ENCODE data around the gene MAP3K1.

The MAP3K1 gene

DNA sequence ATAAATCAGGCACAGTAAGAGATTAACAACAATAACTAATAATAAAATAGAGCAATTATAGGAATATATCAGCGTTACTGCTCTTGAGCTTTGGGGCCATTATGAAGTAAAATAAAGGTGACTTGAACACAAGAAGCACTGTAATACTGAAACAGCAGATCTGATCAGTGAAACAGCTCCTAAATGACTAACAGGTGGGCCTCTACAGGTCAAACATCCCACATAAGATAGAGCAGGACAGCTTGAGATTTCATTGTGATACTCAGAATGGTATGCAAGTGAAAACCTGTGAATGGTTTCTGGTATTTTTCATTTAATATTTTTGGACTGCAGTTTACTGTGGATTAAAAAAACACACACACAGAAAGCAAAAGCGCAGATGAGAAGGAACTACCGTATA is 24.0 kb upstream of the MAP3K1 start:
- Histone ChIP-seq H3K9me3 (ENCODE audit: low read depth, low read length) (no peaks in the 10 kb centered on the region), H3K27ac (no peak overlapping the region), H3K4me3 (no peak overlapping the region), H3K9ac (ENCODE audit: insufficient read length) (no peak overlapping the region), H3K36me3 (ENCODE audit: insufficient read depth, low read length) (no peaks in the 10 kb centered on the region)
- TF ChIP-seq POLR2AphosphoS5 (IDR thresholded peaks at IDR 0.05; ENCODE audit: borderline replicate concordance, low read depth, low read length) (no peak), FOXP2 (optimal IDR thresholded peaks at IDR 0.05; ENCODE audit: control extremely low read depth, extremely low read length, insufficient read depth) (no peak), EZH2 (IDR thresholded peaks at IDR 0.05) (no peak)
- DNase-seq (ENCODE audit: low read depth, low spot score) = no peak

DNA sequence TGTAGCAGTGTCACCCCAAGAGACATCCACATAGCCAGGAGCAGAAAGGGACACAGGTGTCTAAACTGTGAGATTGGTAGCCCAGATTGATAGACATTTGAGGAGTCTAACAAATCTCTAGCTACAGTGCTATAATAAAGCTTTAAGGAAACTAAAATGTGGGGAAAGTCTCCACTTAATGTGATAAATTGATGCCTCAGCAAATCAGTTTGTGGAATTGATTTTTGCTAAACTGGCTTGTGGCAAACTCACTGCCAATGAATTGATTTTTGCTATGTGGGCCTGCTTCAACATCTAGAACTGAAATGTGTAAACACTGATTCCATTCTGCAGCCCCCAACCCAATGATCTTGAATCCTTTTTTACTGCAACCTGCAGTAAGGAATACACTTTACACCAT is 16.8 kb upstream of the MAP3K1 start:
- no peak for DNase-seq (ENCODE audit: low read depth, low spot score)
- no peak overlapping the region for H3K9ac ChIP-seq (ENCODE audit: insufficient read length)
- no peaks in the 10 kb centered on the region for H3K36me3 ChIP-seq (ENCODE audit: insufficient read depth, low read length)
- no peak overlapping the region for H3K27ac ChIP-seq
- no peaks in the 10 kb centered on the region for H3K9me3 ChIP-seq (ENCODE audit: low read depth, low read length)
- no peak overlapping the region for H3K4me3 ChIP-seq
- no peak for TF ChIP-seq POLR2AphosphoS5 (IDR thresholded peaks at IDR 0.05; ENCODE audit: borderline replicate concordance, low read depth, low read length)
- TF ChIP-seq FOXP2 (optimal IDR thresholded peaks at IDR 0.05; ENCODE audit: control extremely low read depth, extremely low read length, insufficient read depth) = no peak
- no peak for TF ChIP-seq EZH2 (IDR thresholded peaks at IDR 0.05)

DNA sequence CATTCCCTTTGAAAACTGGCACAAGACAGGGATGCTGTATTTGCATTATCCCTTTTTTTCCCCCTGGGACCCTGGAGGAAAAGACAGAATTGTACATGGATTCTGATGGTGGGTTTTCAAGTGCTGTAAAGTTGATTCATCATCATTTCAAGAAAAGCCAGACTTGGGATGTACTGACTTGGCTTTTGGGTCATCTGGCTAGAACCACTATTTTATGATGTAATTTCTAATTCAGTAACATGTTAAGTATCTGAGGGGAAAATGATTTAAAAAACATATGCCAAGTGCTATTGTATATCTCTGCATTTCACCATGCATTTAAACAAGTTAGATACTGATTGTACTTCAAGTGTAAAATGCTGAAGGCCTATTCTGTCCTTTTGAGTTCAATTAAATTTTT is 15.2 kb upstream of the MAP3K1 start:
- DNase-seq (ENCODE audit: low read depth, low spot score) = no peak
- Histone ChIP-seq H3K4me3 (no peak overlapping the region), H3K27ac (no peak overlapping the region), H3K9me3 (ENCODE audit: low read depth, low read length) (no peaks in the 10 kb centered on the region), H3K9ac (ENCODE audit: insufficient read length) (no peak overlapping the region), H3K36me3 (ENCODE audit: insufficient read depth, low read length) (no peaks in the 10 kb centered on the region)
- TF ChIP-seq POLR2AphosphoS5 (IDR thresholded peaks at IDR 0.05; ENCODE audit: borderline replicate concordance, low read depth, low read length) (no peak), FOXP2 (optimal IDR thresholded peaks at IDR 0.05; ENCODE audit: control extremely low read depth, extremely low read length, insufficient read depth) (no peak), EZH2 (IDR thresholded peaks at IDR 0.05) (no peak)

DNA sequence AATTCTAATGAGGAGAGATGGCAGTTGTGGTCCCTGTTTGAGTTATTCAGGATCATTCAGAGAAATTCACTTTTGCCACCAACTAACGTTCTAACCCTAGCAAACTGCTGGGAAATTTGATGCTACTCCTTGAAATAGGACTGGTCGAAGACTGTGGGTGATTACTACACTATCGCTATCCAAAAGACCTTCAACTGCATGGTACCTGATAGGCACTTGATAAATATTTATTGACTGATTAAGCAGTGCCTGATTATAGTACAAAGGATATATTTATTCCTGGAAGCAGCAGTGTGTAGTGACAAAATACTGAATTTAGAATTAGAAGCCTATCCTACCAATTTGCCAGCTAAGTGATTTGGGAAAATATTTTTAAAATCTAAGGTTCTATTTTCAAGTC is 14.1 kb upstream of the MAP3K1 start:
- Histone ChIP-seq H3K9me3 (ENCODE audit: low read depth, low read length) (no peaks in the 10 kb centered on the region), H3K4me3 (no peak overlapping the region), H3K27ac (no peak overlapping the region), H3K9ac (ENCODE audit: insufficient read length) (no peak overlapping the region), H3K36me3 (ENCODE audit: insufficient read depth, low read length) (no peaks in the 10 kb centered on the region)
- DNase-seq (ENCODE audit: low read depth, low spot score) = no peak
- no peak for TF ChIP-seq POLR2AphosphoS5 (IDR thresholded peaks at IDR 0.05; ENCODE audit: borderline replicate concordance, low read depth, low read length)
- no peak for TF ChIP-seq EZH2 (IDR thresholded peaks at IDR 0.05)
- no peak for TF ChIP-seq FOXP2 (optimal IDR thresholded peaks at IDR 0.05; ENCODE audit: control extremely low read depth, extremely low read length, insufficient read depth)

DNA sequence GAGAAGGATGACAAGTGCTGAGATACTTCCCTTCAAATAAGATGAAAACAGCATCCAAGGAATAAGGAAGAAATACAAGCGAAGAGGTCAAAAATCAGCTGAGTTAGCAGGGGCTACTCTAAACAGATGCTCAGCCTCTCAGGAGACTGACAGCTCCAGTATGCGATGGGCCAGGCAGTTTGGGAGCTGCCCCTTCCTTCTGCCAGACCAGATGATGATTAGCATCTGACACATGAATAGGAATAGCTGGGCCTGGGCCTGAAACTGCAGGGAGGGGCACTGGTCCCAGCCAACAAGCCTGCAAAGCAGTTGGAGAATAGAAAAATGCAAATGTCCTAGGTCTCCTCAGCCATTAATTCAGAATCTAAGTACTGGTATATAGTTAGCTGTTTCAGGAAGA is 13.1 kb upstream of the MAP3K1 start:
- Histone ChIP-seq H3K9me3 (ENCODE audit: low read depth, low read length) (no peaks in the 10 kb centered on the region), H3K36me3 (ENCODE audit: insufficient read depth, low read length) (no peaks in the 10 kb centered on the region), H3K4me3 (no peak overlapping the region), H3K27ac (no peak overlapping the region), H3K9ac (ENCODE audit: insufficient read length) (no peak overlapping the region)
- DNase-seq (ENCODE audit: low read depth, low spot score) = no peak
- no peak for TF ChIP-seq POLR2AphosphoS5 (IDR thresholded peaks at IDR 0.05; ENCODE audit: borderline replicate concordance, low read depth, low read length)
- no peak for TF ChIP-seq FOXP2 (optimal IDR thresholded peaks at IDR 0.05; ENCODE audit: control extremely low read depth, extremely low read length, insufficient read depth)
- TF ChIP-seq EZH2 (IDR thresholded peaks at IDR 0.05) = no peak

DNA sequence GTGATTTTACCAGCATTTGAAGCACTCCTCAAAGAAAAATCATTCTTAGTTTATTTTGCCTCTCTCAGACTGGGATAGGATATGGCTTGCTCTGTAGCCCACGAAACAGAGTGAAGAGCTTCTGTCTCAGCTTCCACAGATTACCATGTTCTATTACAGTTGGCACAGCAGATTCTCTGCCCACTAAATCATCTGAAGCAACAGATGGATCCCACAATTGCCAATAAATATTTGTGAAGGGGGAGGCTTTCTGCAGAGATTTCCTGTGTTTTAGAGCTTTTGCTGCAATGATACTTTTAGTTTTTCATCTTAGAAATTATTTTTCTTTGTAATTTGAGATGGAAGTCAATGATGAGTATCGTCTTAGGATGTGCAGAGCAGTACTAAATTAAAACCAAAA is 12.3 kb upstream of the MAP3K1 start:
- no peak for TF ChIP-seq FOXP2 (optimal IDR thresholded peaks at IDR 0.05; ENCODE audit: control extremely low read depth, extremely low read length, insufficient read depth)
- TF ChIP-seq POLR2AphosphoS5 (IDR thresholded peaks at IDR 0.05; ENCODE audit: borderline replicate concordance, low read depth, low read length) = no peak
- no peak for TF ChIP-seq EZH2 (IDR thresholded peaks at IDR 0.05)
- no peak overlapping the region for H3K27ac ChIP-seq

DNA sequence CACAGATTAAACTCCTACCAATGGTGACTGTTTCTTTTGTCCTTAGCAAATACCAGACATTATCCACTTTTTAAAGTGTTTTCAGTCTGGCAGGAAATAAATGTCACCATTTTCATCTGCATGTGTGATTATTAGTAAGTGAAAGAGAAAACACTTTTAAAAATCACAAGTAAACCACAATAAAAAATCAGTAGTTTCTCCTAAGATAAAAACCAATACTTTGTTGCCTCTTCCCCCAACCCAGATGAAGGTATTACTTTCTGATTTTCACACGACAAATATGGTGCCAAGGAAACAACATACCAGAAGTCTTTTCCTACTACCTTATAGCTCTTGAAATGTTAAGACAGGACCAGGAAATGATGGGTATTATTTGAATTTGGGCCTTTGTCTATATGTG is 11.5 kb upstream of the MAP3K1 start:
- no peak overlapping the region for H3K9ac ChIP-seq (ENCODE audit: insufficient read length)
- no peaks in the 10 kb centered on the region for H3K36me3 ChIP-seq (ENCODE audit: insufficient read depth, low read length)
- H3K27ac ChIP-seq = no peak overlapping the region
- H3K4me3 ChIP-seq = no peak overlapping the region
- no peak for TF ChIP-seq POLR2AphosphoS5 (IDR thresholded peaks at IDR 0.05; ENCODE audit: borderline replicate concordance, low read depth, low read length)
- no peak for TF ChIP-seq FOXP2 (optimal IDR thresholded peaks at IDR 0.05; ENCODE audit: control extremely low read depth, extremely low read length, insufficient read depth)
- no peak for TF ChIP-seq EZH2 (IDR thresholded peaks at IDR 0.05)
- no peaks in the 10 kb centered on the region for H3K9me3 ChIP-seq (ENCODE audit: low read depth, low read length)
- no peak for DNase-seq (ENCODE audit: low read depth, low spot score)

More for the DNA sequence above, 12.3 kb upstream of the MAP3K1 start:
- H3K36me3 ChIP-seq (ENCODE audit: insufficient read depth, low read length) = no peaks in the 10 kb centered on the region
- no peak overlapping the region for H3K9ac ChIP-seq (ENCODE audit: insufficient read length)
- DNase-seq (ENCODE audit: low read depth, low spot score) = no peak
- H3K4me3 ChIP-seq = no peak overlapping the region
- H3K9me3 ChIP-seq (ENCODE audit: low read depth, low read length) = no peaks in the 10 kb centered on the region

DNA sequence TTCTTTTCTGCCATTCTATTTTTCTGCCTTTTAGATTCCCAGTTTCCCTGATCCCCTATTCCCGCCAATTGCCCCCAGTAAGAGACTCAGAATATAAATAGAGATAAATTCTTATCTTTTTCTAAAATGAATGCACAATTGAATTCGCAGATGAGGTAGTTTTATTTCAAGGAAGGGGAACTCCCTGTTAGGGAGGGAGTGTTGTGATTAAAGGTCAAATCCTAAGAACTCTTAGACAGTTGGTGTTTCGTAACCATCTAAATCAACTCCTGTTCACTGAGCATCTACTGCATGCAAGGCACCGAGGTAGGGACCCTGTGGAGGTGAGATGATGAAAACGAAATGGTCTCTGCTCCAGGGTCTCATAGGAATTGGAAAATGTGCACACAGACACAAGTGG is 7.7 kb upstream of the MAP3K1 start:
- DNase-seq (ENCODE audit: low read depth, low spot score) = no peak
- H3K4me3 ChIP-seq = no peak overlapping the region
- no peaks in the 10 kb centered on the region for H3K36me3 ChIP-seq (ENCODE audit: insufficient read depth, low read length)
- H3K27ac ChIP-seq = no peak overlapping the region
- no peaks in the 10 kb centered on the region for H3K9me3 ChIP-seq (ENCODE audit: low read depth, low read length)
- H3K9ac ChIP-seq (ENCODE audit: insufficient read length) = no peak overlapping the region
- TF ChIP-seq EZH2 (IDR thresholded peaks at IDR 0.05) = no peak
- no peak for TF ChIP-seq FOXP2 (optimal IDR thresholded peaks at IDR 0.05; ENCODE audit: control extremely low read depth, extremely low read length, insufficient read depth)
- TF ChIP-seq POLR2AphosphoS5 (IDR thresholded peaks at IDR 0.05; ENCODE audit: borderline replicate concordance, low read depth, low read length) = no peak

DNA sequence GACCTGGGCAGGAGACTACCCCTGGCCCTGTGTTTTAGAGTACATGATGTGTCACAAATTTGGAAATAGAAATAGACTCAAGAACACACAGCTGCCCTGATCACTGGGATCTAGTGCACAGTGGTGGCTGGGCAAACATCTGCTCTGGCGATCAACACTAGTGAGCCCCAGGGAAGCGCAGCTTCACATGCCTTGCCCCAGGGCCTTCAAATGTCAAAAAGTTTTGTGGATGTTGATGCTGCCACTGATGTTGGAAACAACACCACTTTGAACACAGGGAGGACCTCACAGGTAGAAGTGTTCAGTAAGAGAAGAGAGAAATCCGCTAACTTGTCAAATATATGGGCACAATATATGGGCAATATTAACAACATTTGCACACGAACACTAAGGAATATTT is 7.1 kb upstream of the MAP3K1 start:
- Histone ChIP-seq H3K36me3 (ENCODE audit: insufficient read depth, low read length) (no peaks in the 10 kb centered on the region), H3K9ac (ENCODE audit: insufficient read length) (no peak overlapping the region), H3K27ac (no peak overlapping the region), H3K9me3 (ENCODE audit: low read depth, low read length) (no peaks in the 10 kb centered on the region), H3K4me3 (no peak overlapping the region)
- no peak for DNase-seq (ENCODE audit: low read depth, low spot score)
- TF ChIP-seq EZH2 (IDR thresholded peaks at IDR 0.05) (no peak), FOXP2 (optimal IDR thresholded peaks at IDR 0.05; ENCODE audit: control extremely low read depth, extremely low read length, insufficient read depth) (no peak), POLR2AphosphoS5 (IDR thresholded peaks at IDR 0.05; ENCODE audit: borderline replicate concordance, low read depth, low read length) (no peak)
